ENCODE results near the gene SCAPER.
"Not testable (repeated sequence)": the region's sequence is repeated elsewhere in the genome, so short reads cannot be mapped to it uniquely, and the experiment has no call there.

The SCAPER gene

DNA sequence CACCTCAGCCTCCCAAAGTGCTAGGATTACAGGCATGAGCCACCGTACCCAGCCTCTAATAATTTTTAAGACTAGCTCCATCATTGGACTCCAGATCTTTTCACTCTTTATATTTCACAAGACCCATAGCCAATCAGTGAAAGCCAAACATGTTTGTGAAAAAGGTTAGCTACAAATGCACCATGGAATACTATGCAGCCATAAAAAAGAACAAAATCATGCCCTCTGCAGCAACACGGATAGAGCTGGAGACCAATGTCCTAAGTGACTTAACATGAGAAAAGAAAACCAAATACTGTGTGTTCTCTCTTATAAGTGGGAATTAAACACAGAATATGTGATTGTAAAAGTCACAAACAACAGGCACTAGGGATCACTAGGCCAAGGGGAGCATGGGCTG, 3.2 kb downstream of the SCAPER start:
- no peak overlapping the region for H3K4ac ChIP-seq (ENCODE audit: low read length)
- no peak overlapping the region for H2BK120ac ChIP-seq (ENCODE audit: low read depth, low read length)
- H3K9me3 ChIP-seq (replicated peaks in 1 of 2; ENCODE audit: control insufficient read depth in 2 of 2, insufficient read depth in 1 of 2, low read depth in 1 of 2, low read length in 2 of 2), result peaks cover 4 to 13% of the 10 kb centered on the region in 2 donors
- no peak overlapping the region for H2AK5ac ChIP-seq (ENCODE audit: low read depth, low read length)
- H3K4me1 ChIP-seq (ENCODE audit: control insufficient read depth in 2 of 2, insufficient read depth in 1 of 2, low read depth in 1 of 2, low read length in 2 of 2), result peaks cover 0 to 5% of the 10 kb centered on the region in 2 donors
- H4K8ac ChIP-seq (ENCODE audit: low read depth, low read length), result no peak overlapping the region
- H2AFZ ChIP-seq (ENCODE audit: low read length), result no peak overlapping the region
- peaks cover 2% of the 10 kb centered on the region for H3K79me1 ChIP-seq (ENCODE audit: low read depth, low read length)
- no peak overlapping the region for H3K23ac ChIP-seq (ENCODE audit: low read depth, low read length, poor library complexity)
- H4K91ac ChIP-seq (ENCODE audit: low read depth, low read length, poor library complexity), result no peak overlapping the region
- no peaks in the 10 kb centered on the region for H3K36me3 ChIP-seq (replicated peaks in 1 of 2; ENCODE audit: control insufficient read depth in 2 of 2, insufficient read depth in 2 of 2, low read length in 2 of 2)
- H2BK15ac ChIP-seq (ENCODE audit: low read length), result no peak overlapping the region
- no peak overlapping the region for H3K18ac ChIP-seq (ENCODE audit: low read length)
- H3K4me3 ChIP-seq (ENCODE audit: low read length in 2 of 2), result no peak overlapping the region
- no peak overlapping the region for H3K27ac ChIP-seq (replicated peaks; ENCODE audit: low read length)
- no peak overlapping the region for H3K9ac ChIP-seq (ENCODE audit: low read depth, low read length, poor library complexity)
- H2BK12ac ChIP-seq (ENCODE audit: low read length), result no peak overlapping the region
- H2BK5ac ChIP-seq (ENCODE audit: low read length), result no peak overlapping the region
- no peak overlapping the region for H3K4me2 ChIP-seq (ENCODE audit: insufficient read depth, low read length, poor library complexity, severe bottlenecking)
- no CpG with 5 or more reads among the region's 2 CpGs for WGBS, 2 donors (ENCODE audit: extremely low coverage in 2 of 2, insufficient read length in 2 of 2, insufficient replicate concordance in 1 of 2)
- H3K14ac ChIP-seq (ENCODE audit: low read length), result no peak overlapping the region
- DNase-seq (ENCODE audit: low spot score), result no peak
- no peaks in the 10 kb centered on the region for H3K27me3 ChIP-seq (ENCODE audit: control insufficient read depth in 3 of 3, insufficient read depth in 3 of 3, low read depth in 1 of 3, low read length in 3 of 3)

DNA sequence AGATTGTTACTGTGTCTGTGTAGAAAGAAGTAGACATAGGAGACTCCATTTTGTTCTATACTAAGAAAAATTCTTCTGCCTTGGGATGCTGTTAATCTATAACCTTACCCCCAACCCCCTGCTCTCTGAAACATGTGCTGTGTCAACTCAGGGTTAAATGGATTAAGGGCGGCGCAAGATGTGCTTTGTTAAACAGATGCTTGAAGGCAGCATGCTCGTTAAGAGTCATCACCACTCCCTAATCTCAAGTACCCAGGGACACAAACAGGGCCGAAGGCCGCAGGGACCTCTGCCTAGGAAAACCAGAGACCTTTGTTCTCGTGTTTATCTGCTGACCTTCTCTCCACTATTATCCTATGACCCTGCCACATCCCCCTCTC, 5.2 kb downstream of the SCAPER start:
- not testable (repeated sequence) for H4K8ac ChIP-seq (ENCODE audit: low read depth, low read length); H3K18ac ChIP-seq (ENCODE audit: low read length); H2BK120ac ChIP-seq (ENCODE audit: low read depth, low read length); H3K4ac ChIP-seq (ENCODE audit: low read length); DNase-seq (ENCODE audit: low spot score); H3K14ac ChIP-seq (ENCODE audit: low read length); H2AK5ac ChIP-seq (ENCODE audit: low read depth, low read length); H3K27me3 ChIP-seq (ENCODE audit: control insufficient read depth in 3 of 3, insufficient read depth in 3 of 3, low read depth in 1 of 3, low read length in 3 of 3); H3K23ac ChIP-seq (ENCODE audit: low read depth, low read length, poor library complexity); H2BK5ac ChIP-seq (ENCODE audit: low read length); H3K36me3 ChIP-seq (replicated peaks in 1 of 2; ENCODE audit: control insufficient read depth in 2 of 2, insufficient read depth in 2 of 2, low read length in 2 of 2); H3K27ac ChIP-seq (replicated peaks; ENCODE audit: low read length); H4K91ac ChIP-seq (ENCODE audit: low read depth, low read length, poor library complexity); H3K4me1 ChIP-seq (ENCODE audit: control insufficient read depth in 2 of 2, insufficient read depth in 1 of 2, low read depth in 1 of 2, low read length in 2 of 2); H2BK15ac ChIP-seq (ENCODE audit: low read length); H3K4me2 ChIP-seq (ENCODE audit: insufficient read depth, low read length, poor library complexity, severe bottlenecking); H3K79me1 ChIP-seq (ENCODE audit: low read depth, low read length); H3K4me3 ChIP-seq (ENCODE audit: low read length in 2 of 2); H2AFZ ChIP-seq (ENCODE audit: low read length); H3K9ac ChIP-seq (ENCODE audit: low read depth, low read length, poor library complexity); H2BK12ac ChIP-seq (ENCODE audit: low read length)
- WGBS, 2 donors (ENCODE audit: extremely low coverage in 2 of 2, insufficient read length in 2 of 2, insufficient replicate concordance in 1 of 2), result no CpG with 5 or more reads among the region's 6 CpGs
- H3K9me3 ChIP-seq (replicated peaks in 1 of 2; ENCODE audit: control insufficient read depth in 2 of 2, insufficient read depth in 1 of 2, low read depth in 1 of 2, low read length in 2 of 2), result peaks cover 6 to 13% of the 10 kb centered on the region in 2 donors

DNA sequence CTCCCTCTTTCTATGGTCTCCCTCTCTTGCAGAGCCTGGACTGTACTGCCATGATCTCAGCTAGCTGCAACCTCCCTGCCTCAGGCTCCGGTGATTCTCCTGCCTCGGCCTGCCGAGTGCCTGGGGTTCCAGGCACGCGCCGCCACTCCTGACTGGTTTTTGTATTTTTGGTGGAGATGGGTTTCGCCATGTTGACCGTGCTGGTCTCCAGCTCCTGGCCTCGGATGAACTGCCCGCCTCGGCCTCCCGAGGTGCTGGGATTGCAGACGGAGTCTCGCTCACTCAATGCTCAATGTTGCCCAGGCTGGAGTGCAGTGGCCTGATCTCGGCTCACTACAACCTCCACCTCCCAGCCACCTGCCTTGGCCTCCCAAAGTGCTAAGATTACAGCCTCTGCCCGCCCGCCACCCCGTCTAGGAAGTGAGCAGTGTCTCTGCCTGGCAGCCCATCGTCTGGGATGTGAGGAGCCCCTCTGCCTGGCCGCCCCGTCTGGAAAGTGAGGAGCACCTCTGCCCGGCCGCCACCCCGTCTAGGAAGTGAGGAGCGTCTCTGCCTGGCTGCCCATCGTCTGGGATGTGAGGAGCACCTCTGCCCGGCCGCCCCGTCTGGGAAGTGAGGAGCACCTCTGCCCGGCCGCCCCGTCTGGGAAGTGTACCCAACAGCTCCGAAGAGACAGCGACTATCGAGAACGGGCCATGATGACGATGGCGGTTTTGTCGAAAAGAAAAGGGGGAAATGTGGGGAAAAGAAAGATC, 5.8 kb downstream of the SCAPER start:
- WGBS, 2 donors (ENCODE audit: extremely low coverage in 2 of 2, insufficient read length in 2 of 2, insufficient replicate concordance in 1 of 2), result no CpG with 5 or more reads among the region's 39 CpGs
- H3K27me3 ChIP-seq (ENCODE audit: control insufficient read depth in 3 of 3, insufficient read depth in 3 of 3, low read depth in 1 of 3, low read length in 3 of 3), result not testable (repeated sequence)
- peaks cover 6 to 13% of the 10 kb centered on the region in 2 donors for H3K9me3 ChIP-seq (replicated peaks in 1 of 2; ENCODE audit: control insufficient read depth in 2 of 2, insufficient read depth in 1 of 2, low read depth in 1 of 2, low read length in 2 of 2)

DNA sequence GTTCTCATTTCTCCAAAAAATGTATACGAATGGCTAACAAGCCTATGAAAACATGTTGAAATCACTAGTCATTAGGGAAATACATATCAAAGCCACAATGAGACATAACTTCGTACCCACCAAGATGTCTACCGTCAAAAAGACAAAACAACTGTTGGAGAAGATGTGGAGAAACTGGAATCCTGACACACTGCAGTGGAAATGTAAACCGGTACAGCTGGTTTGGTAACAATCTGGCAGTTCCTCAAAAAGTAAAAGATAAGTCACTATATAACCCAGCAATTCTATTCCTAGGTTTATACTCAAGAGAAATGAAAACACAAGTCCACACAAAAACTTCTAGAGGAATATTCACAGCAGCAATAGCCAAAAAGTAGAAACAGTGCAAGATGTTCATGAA, 7.0 kb downstream of the SCAPER start:
- Histone ChIP-seq H2BK120ac (ENCODE audit: low read depth, low read length) (no peak overlapping the region), H3K4me1 (ENCODE audit: control insufficient read depth in 2 of 2, insufficient read depth in 1 of 2, low read depth in 1 of 2, low read length in 2 of 2) (no peaks in the 10 kb centered on the region), H3K36me3 (replicated peaks in 1 of 2; ENCODE audit: control insufficient read depth in 2 of 2, insufficient read depth in 2 of 2, low read length in 2 of 2) (no peaks in the 10 kb centered on the region), H3K23ac (ENCODE audit: low read depth, low read length, poor library complexity) (no peak overlapping the region), H3K18ac (ENCODE audit: low read length) (no peak overlapping the region), H3K27me3 (ENCODE audit: control insufficient read depth in 3 of 3, insufficient read depth in 3 of 3, low read depth in 1 of 3, low read length in 3 of 3) (no peaks in the 10 kb centered on the region), H3K9ac (ENCODE audit: low read depth, low read length, poor library complexity) (no peak overlapping the region), H2BK5ac (ENCODE audit: low read length) (no peak overlapping the region), H3K79me1 (ENCODE audit: low read depth, low read length) (peaks cover 2% of the 10 kb centered on the region), H2BK15ac (ENCODE audit: low read length) (no peak overlapping the region), H3K27ac (replicated peaks; ENCODE audit: low read length) (no peak overlapping the region), H3K4me3 (ENCODE audit: low read length in 2 of 2) (no peak overlapping the region), H4K91ac (ENCODE audit: low read depth, low read length, poor library complexity) (no peak overlapping the region), H2AK5ac (ENCODE audit: low read depth, low read length) (no peak overlapping the region), H3K14ac (ENCODE audit: low read length) (no peak overlapping the region), H2BK12ac (ENCODE audit: low read length) (no peak overlapping the region), H3K9me3 (replicated peaks in 1 of 2; ENCODE audit: control insufficient read depth in 2 of 2, insufficient read depth in 1 of 2, low read depth in 1 of 2, low read length in 2 of 2) (peaks cover 6 to 13% of the 10 kb centered on the region in 2 donors), H4K8ac (ENCODE audit: low read depth, low read length) (no peak overlapping the region), H3K4me2 (ENCODE audit: insufficient read depth, low read length, poor library complexity, severe bottlenecking) (no peak overlapping the region), H3K4ac (ENCODE audit: low read length) (no peak overlapping the region), H2AFZ (ENCODE audit: low read length) (no peak overlapping the region)
- WGBS, 2 donors (ENCODE audit: extremely low coverage in 2 of 2, insufficient read length in 2 of 2, insufficient replicate concordance in 1 of 2), result no CpG with 5 or more reads among the region's 4 CpGs
- no peak for DNase-seq (ENCODE audit: low spot score)

More for the DNA sequence above, 5.8 kb downstream of the SCAPER start:
- H3K4me2 ChIP-seq (ENCODE audit: insufficient read depth, low read length, poor library complexity, severe bottlenecking); H4K8ac ChIP-seq (ENCODE audit: low read depth, low read length); H4K91ac ChIP-seq (ENCODE audit: low read depth, low read length, poor library complexity); H3K27ac ChIP-seq (replicated peaks; ENCODE audit: low read length); H3K23ac ChIP-seq (ENCODE audit: low read depth, low read length, poor library complexity); H2AFZ ChIP-seq (ENCODE audit: low read length); H2BK120ac ChIP-seq (ENCODE audit: low read depth, low read length); H2BK5ac ChIP-seq (ENCODE audit: low read length); H2BK15ac ChIP-seq (ENCODE audit: low read length); H3K4ac ChIP-seq (ENCODE audit: low read length); H3K9ac ChIP-seq (ENCODE audit: low read depth, low read length, poor library complexity); H2AK5ac ChIP-seq (ENCODE audit: low read depth, low read length); H3K4me1 ChIP-seq (ENCODE audit: control insufficient read depth in 2 of 2, insufficient read depth in 1 of 2, low read depth in 1 of 2, low read length in 2 of 2); H2BK12ac ChIP-seq (ENCODE audit: low read length); H3K14ac ChIP-seq (ENCODE audit: low read length); H3K4me3 ChIP-seq (ENCODE audit: low read length in 2 of 2); DNase-seq (ENCODE audit: low spot score); H3K36me3 ChIP-seq (replicated peaks in 1 of 2; ENCODE audit: control insufficient read depth in 2 of 2, insufficient read depth in 2 of 2, low read length in 2 of 2); H3K79me1 ChIP-seq (ENCODE audit: low read depth, low read length); H3K18ac ChIP-seq (ENCODE audit: low read length): not testable (repeated sequence)

Measured in neuronal stem cell (in vitro differentiated cells).